Loucy (cell line): ENCODE measurements around the gene NF1.

Experiments
- H2AFZ ChIP-seq: fragments of 200-600 bp; sonication (generic); 2 replicates; pipeline ENCODE4 v1.6.0; 2016; ENCODE audit warnings: antibody characterized with exemption, mild to moderate bottlenecking, low read length, moderate library complexity
- H3F3A ChIP-seq: fragments of 200-600 bp; 2 replicates; pipeline ENCODE4 v1.6.0; 2016; ENCODE audit warnings: antibody characterized with exemption, low read depth, mild to moderate bottlenecking
- H3K27me3 ChIP-seq: fragments of 200-600 bp; sonication (generic); 2 replicates; pipeline ENCODE4 v1.6.1; 2014; ENCODE audit warnings: low read length, mild to moderate bottlenecking; ENCODE audit not compliant: insufficient read depth, poor library complexity, severe bottlenecking
- H3K36me3 ChIP-seq: fragments of 200-600 bp; sonication (generic); 2 replicates; pipeline ENCODE4 v1.6.1; 2016; ENCODE audit warnings: low read length; ENCODE audit not compliant: insufficient read depth
- H3K4me1 ChIP-seq: fragments of 200-600 bp; sonication (generic); 2 replicates; pipeline ENCODE4 v1.5.1; 2014; ENCODE audit warnings: low read length, mild to moderate bottlenecking; ENCODE audit not compliant: insufficient read depth, poor library complexity, severe bottlenecking
- H3K4me2 ChIP-seq: fragments of 200-600 bp; sonication (generic); 2 replicates; pipeline ENCODE4 v1.6.0; 2014; ENCODE audit warnings: antibody characterized with exemption, low read length, low read depth, mild to moderate bottlenecking; ENCODE audit not compliant: poor library complexity, severe bottlenecking
- H3K4me3 ChIP-seq: fragments of 200-600 bp; sonication (generic); 2 replicates; pipeline ENCODE4 v1.5.1; 2014; ENCODE audit warnings: low read length, mild to moderate bottlenecking, mixed read lengths; ENCODE audit not compliant: poor library complexity, severe bottlenecking
- H3K79me2 ChIP-seq: fragments of 200-600 bp; sonication (generic); 2 replicates; pipeline ENCODE4 v1.6.1; 2014; ENCODE audit warnings: low read length; ENCODE audit not compliant: insufficient read depth
- H3K9ac ChIP-seq: fragments of 200-600 bp; sonication (generic); 2 replicates; pipeline ENCODE4 v1.6.0; 2014; ENCODE audit warnings: mild to moderate bottlenecking, low read depth, low read length, moderate library complexity; ENCODE audit not compliant: poor library complexity, severe bottlenecking
- H3K9me2 ChIP-seq: fragments of 200-600 bp; sonication (generic); replicated peaks from 2 replicates; pipeline ENCODE4 v1.6.1; 2016; ENCODE audit warnings: low read depth, low read length, mixed read lengths
- H3K9me3 ChIP-seq: fragments of 200-600 bp; sonication (generic); 2 replicates; pipeline ENCODE4 v1.6.1; 2014; ENCODE audit warnings: mild to moderate bottlenecking, antibody characterized with exemption, low read length, low read depth; ENCODE audit not compliant: insufficient read depth
- H4K20me1 ChIP-seq: fragments of 200-600 bp; sonication (generic); 2 replicates; pipeline ENCODE4 v1.6.0; 2014; ENCODE audit warnings: antibody characterized with exemption, low read length, mild to moderate bottlenecking; ENCODE audit not compliant: insufficient read depth, poor library complexity, severe bottlenecking
- CTCF ChIP-seq: fragments of 200-600 bp; sonication (generic); conservative IDR thresholded peaks from 2 replicates; pipeline ENCODE4 v1.5.1; 2014; ENCODE audit warnings: mild to moderate bottlenecking, antibody characterized with exemption, low read length
- EZH2phosphoT487 ChIP-seq: fragments of 200-600 bp; IDR thresholded peaks from 2 replicates; pipeline ENCODE4 v1.6.1; 2018; ENCODE audit warnings: antibody characterized with exemption, mild to moderate bottlenecking, moderate library complexity, borderline replicate concordance

The NF1 gene

GRCh38 chr17:31251105-31251969 is 156.6 kb downstream of the NF1 start:
- Histone ChIP-seq H3K9me3 (no peaks in the 10 kb centered on the region), H3K36me3 (peaks cover 5% of the 10 kb centered on the region), H3K9ac (no peak overlapping the region), H3K4me3 (no peak overlapping the region), H3K4me1 (peaks cover 16% of the 10 kb centered on the region), H3K4me2 (no peak overlapping the region), H3K9me2 (no peaks in the 10 kb centered on the region), H4K20me1 (no peaks in the 10 kb centered on the region), H2AFZ (no peak overlapping the region), H3F3A (no peaks in the 10 kb centered on the region), H3K27me3 (no peaks in the 10 kb centered on the region), H3K79me2 (no peaks in the 10 kb centered on the region)
- TF ChIP-seq CTCF (no peak), EZH2phosphoT487 (no peak)

GRCh38 chr17:31251970-31252328 is 157.2 kb downstream of the NF1 start:
- no peak overlapping the region for H3K9ac ChIP-seq
- H3K4me1 ChIP-seq: peaks cover 22% of the 10 kb centered on the region
- no peak overlapping the region for H2AFZ ChIP-seq
- no peaks in the 10 kb centered on the region for H3K79me2 ChIP-seq
- no peaks in the 10 kb centered on the region for H3K9me3 ChIP-seq
- no peaks in the 10 kb centered on the region for H3F3A ChIP-seq
- no peaks in the 10 kb centered on the region for H3K27me3 ChIP-seq
- peaks cover 5% of the 10 kb centered on the region for H3K36me3 ChIP-seq
- no peaks in the 10 kb centered on the region for H3K9me2 ChIP-seq
- no peaks in the 10 kb centered on the region for H4K20me1 ChIP-seq
- TF ChIP-seq EZH2phosphoT487: no peak
- TF ChIP-seq CTCF: no peak
- H3K4me3 ChIP-seq: no peak overlapping the region
- H3K4me2 ChIP-seq: no peak overlapping the region

GRCh38 chr17:31252741-31253140 is 158.0 kb downstream of the NF1 start:
- TF ChIP-seq EZH2phosphoT487: no peak
- no peak for TF ChIP-seq CTCF
- Histone ChIP-seq H2AFZ (no peak overlapping the region), H3K9me3 (no peaks in the 10 kb centered on the region), H4K20me1 (no peaks in the 10 kb centered on the region), H3K36me3 (peaks cover 5% of the 10 kb centered on the region), H3K4me1 (peaks cover 24% of the 10 kb centered on the region), H3F3A (no peaks in the 10 kb centered on the region), H3K27me3 (no peaks in the 10 kb centered on the region), H3K4me2 (no peak overlapping the region), H3K9me2 (no peaks in the 10 kb centered on the region), H3K4me3 (no peak overlapping the region), H3K79me2 (no peaks in the 10 kb centered on the region), H3K9ac (no peak overlapping the region)
